ENCODE results near the gene BAZ1B.
"Not testable (repeated sequence)": the region's sequence is repeated elsewhere in the genome, so short reads cannot be mapped to it uniquely, and the experiment has no call there.

BAZ1B gene

GRCh38 chr7:73442903-73443500 is 79.1 kb downstream of the BAZ1B start:
- DNase-seq (ENCODE audit: low spot score) = no peak

- DNase-seq (ENCODE audit: low spot score) = no peak
Observed at GRCh38 chr7:73442222-73442902, 79.7 kb downstream of the BAZ1B start.

GRCh38 chr7:73439410-73439704 is 82.7 kb downstream of the BAZ1B start:
- no peak for DNase-seq (ENCODE audit: low spot score)

- no peak for DNase-seq (ENCODE audit: low spot score)
Observed at GRCh38 chr7:73438547-73439409, 83.3 kb downstream of the BAZ1B start.

- no peak for DNase-seq (ENCODE audit: low spot score)
Observed at GRCh38 chr7:73437621-73438416, 84.3 kb downstream of the BAZ1B start.

- no peak for DNase-seq (ENCODE audit: low spot score)
Observed at GRCh38 chr7:73437091-73437490, 85.0 kb downstream of the BAZ1B start.

GRCh38 chr7:73436031-73436929 is 85.8 kb downstream of the BAZ1B start:
- no peak for DNase-seq (ENCODE audit: low spot score)

GRCh38 chr7:73435471-73436009 is 86.6 kb downstream of the BAZ1B start:
- DNase-seq (ENCODE audit: low spot score) = no peak

- no peak for DNase-seq (ENCODE audit: low spot score)
Observed at GRCh38 chr7:73434701-73435069, 87.4 kb downstream of the BAZ1B start.

GRCh38 chr7:73433924-73434700 is 88.0 kb downstream of the BAZ1B start:
- DNase-seq (ENCODE audit: low spot score) = no peak

- no peak for DNase-seq (ENCODE audit: low spot score)
Observed at GRCh38 chr7:73432676-73433075, 89.4 kb downstream of the BAZ1B start.

GRCh38 chr7:73431041-73431835 is 90.9 kb downstream of the BAZ1B start:
- DNase-seq (ENCODE audit: low spot score) = no peak

GRCh38 chr7:73430540-73430939 is 91.6 kb downstream of the BAZ1B start:
- DNase-seq (ENCODE audit: low spot score) = not testable (repeated sequence)

- DNase-seq (ENCODE audit: low spot score) = no peak
Observed at GRCh38 chr7:73429622-73430505, 92.2 kb downstream of the BAZ1B start.

GRCh38 chr7:73429215-73429614 is 92.9 kb downstream of the BAZ1B start:
- DNase-seq (ENCODE audit: low spot score) = no peak

GRCh38 chr7:73427902-73428787 is 93.9 kb downstream of the BAZ1B start:
- DNase-seq (ENCODE audit: low spot score) = no peak

- DNase-seq (ENCODE audit: low spot score) = no peak
Observed at GRCh38 chr7:73426016-73426415, 96.1 kb downstream of the BAZ1B start.

Data from AG08395 (cell line).